A549 (cell line): ENCODE measurements around the gene ZHX3.

ENCODE experiments used
- EP300 ChIP-seq, 2 experiments: fragments of >200 bp; sonication (Bioruptor Twin); formaldehyde crosslinking; IDR thresholded peaks; 2 replicates in 1 of 2; 3 replicates in 1 of 2; pipeline ENCODE4 v1.6.1; 2016 to 2017
- KDM5A ChIP-seq: fragments of 200-600 bp; sonication (generic); IDR thresholded peaks from 2 replicates; pipeline ENCODE4 v1.6.1; 2016; ENCODE audit warnings: antibody characterized with exemption, mild to moderate bottlenecking
- NPAS2 ChIP-seq: fragments of 250-450 bp; sonication (Bioruptor Pico); IDR thresholded peaks from 2 replicates; pipeline ENCODE4 v1.8.0; 2022; ENCODE audit warnings: mild to moderate bottlenecking, moderate library complexity, borderline replicate concordance
- POLR2AphosphoS2 ChIP-seq: conservative IDR thresholded peaks from 2 replicates; pipeline ENCODE4 v1.6.1; 2012; ENCODE audit warnings: low read length, improper control_type of control experiment, inconsistent platforms
- TF ChIP-seq, protein P1 (sequence below): fragments of >200 bp; sonication (Bioruptor Twin); formaldehyde crosslinking; IDR thresholded peaks from 3 replicates; pipeline ENCODE4 v1.5.1; 2016
- TF ChIP-seq, protein P2 (sequence below): IDR thresholded peaks from 2 replicates; pipeline ENCODE4 v1.6.1; 2012
- TF ChIP-seq, protein P3 (sequence below): fragments of 450-650 bp; IDR thresholded peaks from 2 replicates; pipeline ENCODE4 v1.6.1; 2014; ENCODE audit warnings: antibody characterized with exemption

DNA sequence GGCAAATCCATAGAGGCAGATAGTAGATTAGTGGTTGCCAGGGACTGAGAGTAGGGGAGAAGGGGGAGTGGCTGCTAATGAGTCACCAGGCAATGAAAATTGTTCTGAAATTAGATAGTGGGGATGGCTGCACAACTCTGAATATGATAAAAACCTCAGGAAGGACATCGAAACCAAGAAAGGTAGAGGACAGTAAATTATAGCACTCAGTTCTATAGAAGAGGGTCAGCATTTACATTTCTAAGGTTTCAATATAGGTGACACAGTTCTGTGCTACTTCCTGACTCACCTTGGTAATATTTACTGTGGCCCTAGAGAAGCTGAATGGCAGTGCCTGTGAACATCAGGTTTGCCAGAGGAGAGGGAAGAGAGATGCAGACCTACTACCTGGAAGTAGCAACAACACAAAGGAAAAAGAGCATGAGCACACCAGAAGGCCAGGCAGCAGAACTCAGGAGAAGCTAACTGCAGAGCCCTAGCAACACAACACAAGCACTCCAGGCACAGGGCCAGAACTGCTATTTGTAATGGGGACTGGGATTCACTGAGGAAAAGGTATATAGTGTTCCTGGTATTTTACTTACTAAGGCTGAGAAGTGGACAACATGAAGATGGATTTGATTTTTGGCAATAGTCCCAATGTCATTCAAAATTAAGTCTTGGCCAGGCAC is 104.2 kb downstream of the ZHX3 start:
- TF ChIP-seq NPAS2 (no peak), EP300 (IDR thresholded peaks at IDR 0.05) (no peak), POLR2AphosphoS2 (no peak), KDM5A (no peak)
- TF ChIP-seq, protein P1, sequence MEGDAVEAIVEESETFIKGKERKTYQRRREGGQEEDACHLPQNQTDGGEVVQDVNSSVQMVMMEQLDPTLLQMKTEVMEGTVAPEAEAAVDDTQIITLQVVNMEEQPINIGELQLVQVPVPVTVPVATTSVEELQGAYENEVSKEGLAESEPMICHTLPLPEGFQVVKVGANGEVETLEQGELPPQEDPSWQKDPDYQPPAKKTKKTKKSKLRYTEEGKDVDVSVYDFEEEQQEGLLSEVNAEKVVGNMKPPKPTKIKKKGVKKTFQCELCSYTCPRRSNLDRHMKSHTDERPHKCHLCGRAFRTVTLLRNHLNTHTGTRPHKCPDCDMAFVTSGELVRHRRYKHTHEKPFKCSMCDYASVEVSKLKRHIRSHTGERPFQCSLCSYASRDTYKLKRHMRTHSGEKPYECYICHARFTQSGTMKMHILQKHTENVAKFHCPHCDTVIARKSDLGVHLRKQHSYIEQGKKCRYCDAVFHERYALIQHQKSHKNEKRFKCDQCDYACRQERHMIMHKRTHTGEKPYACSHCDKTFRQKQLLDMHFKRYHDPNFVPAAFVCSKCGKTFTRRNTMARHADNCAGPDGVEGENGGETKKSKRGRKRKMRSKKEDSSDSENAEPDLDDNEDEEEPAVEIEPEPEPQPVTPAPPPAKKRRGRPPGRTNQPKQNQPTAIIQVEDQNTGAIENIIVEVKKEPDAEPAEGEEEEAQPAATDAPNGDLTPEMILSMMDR, result no peak
- TF ChIP-seq, protein P2, sequence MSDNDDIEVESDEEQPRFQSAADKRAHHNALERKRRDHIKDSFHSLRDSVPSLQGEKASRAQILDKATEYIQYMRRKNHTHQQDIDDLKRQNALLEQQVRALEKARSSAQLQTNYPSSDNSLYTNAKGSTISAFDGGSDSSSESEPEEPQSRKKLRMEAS, result no peak
- TF ChIP-seq, protein P3, sequence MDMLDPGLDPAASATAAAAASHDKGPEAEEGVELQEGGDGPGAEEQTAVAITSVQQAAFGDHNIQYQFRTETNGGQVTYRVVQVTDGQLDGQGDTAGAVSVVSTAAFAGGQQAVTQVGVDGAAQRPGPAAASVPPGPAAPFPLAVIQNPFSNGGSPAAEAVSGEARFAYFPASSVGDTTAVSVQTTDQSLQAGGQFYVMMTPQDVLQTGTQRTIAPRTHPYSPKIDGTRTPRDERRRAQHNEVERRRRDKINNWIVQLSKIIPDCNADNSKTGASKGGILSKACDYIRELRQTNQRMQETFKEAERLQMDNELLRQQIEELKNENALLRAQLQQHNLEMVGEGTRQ, result no peak
